ENCODE results near the gene ARHGAP6. TPM values are rescaled to one million over a fixed set of nuclear protein-coding genes. Genes with fewer than 3 reads are reported as not detected.

ARHGAP6 gene
- total and polyA plus RNA-seq, 2 of the 13 experiments (the other 11 are each of a cell fraction or from before 2014, with no cell fraction given) = 0.11 TPM; not detected in 1

DNA sequence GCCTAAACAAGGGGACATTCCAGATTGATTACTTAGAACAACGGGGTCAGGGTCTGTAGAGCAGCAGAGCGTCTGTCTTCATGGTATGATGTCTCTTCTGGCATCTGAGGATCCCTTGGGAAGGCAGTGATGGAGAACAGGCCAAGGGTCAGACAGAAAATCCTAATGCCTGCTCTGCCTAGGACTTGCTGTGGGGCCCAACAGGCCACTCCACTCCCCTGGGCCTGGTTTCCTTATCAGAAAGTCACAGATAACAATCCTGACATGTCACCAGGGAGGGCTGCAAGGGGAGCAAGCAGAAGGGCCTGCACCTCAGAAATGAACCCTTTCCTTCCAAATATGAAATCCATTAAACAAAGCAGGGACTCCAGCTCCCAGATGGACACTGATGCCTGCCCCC is 21.4 kb upstream of the ARHGAP6 start (continued):
- TF ChIP-seq, protein P1, sequence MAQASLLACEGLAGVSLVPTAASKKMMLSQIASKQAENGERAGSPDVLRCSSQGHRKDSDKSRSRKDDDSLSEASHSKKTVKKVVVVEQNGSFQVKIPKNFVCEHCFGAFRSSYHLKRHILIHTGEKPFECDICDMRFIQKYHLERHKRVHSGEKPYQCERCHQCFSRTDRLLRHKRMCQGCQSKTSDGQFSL (CRISPR knock-in tag; IDR thresholded peaks at IDR 0.05) = no peak
- TF ChIP-seq ATF5 (CRISPR knock-in tag; IDR thresholded peaks at IDR 0.05; ENCODE audit: low read depth) (no peak), PBX2 (CRISPR knock-in tag; IDR thresholded peaks at IDR 0.05) (no peak), ZNF800 (CRISPR knock-in tag; IDR thresholded peaks at IDR 0.05) (no peak)
- TF ChIP-seq, protein P2, sequence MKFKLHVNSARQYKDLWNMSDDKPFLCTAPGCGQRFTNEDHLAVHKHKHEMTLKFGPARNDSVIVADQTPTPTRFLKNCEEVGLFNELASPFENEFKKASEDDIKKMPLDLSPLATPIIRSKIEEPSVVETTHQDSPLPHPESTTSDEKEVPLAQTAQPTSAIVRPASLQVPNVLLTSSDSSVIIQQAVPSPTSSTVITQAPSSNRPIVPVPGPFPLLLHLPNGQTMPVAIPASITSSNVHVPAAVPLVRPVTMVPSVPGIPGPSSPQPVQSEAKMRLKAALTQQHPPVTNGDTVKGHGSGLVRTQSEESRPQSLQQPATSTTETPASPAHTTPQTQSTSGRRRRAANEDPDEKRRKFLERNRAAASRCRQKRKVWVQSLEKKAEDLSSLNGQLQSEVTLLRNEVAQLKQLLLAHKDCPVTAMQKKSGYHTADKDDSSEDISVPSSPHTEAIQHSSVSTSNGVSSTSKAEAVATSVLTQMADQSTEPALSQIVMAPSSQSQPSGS (CRISPR knock-in tag; IDR thresholded peaks at IDR 0.05) = no peak
- TF ChIP-seq, protein P3, sequence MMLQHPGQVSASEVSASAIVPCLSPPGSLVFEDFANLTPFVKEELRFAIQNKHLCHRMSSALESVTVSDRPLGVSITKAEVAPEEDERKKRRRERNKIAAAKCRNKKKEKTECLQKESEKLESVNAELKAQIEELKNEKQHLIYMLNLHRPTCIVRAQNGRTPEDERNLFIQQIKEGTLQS (CRISPR knock-in tag; IDR thresholded peaks at IDR 0.05) = no peak

DNA sequence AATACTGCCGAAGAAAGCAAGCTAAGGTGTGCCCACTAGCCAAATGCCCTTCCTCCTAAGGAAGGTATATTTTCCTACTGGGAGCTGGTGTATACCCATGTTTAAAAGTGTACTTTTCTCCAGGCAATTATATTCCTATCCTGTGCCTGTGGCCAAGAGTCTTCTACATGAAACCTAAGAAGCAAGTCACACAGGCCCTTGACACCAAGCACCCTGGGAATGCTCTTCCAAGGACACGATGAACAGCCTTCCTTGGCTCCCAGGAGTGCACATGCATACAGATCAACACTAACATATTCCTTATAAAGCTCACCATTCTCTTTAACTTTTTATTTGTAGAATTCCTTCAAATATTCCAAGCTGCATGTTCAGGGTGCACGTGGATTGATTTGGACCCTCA is 17.3 kb upstream of the ARHGAP6 start:
- in situ Hi-C loops (cut with HindIII; ENCODE audit: extremely low pct_ligation_motif_present, low pct_unique_long_range_greater_than_20kb) = no loop called here
- Histone ChIP-seq H3K9me3 (ENCODE audit: low read length) (no peaks in the 10 kb centered on the region), H3K79me2 (ENCODE audit: insufficient read depth, low read length) (no peaks in the 10 kb centered on the region), H3K27me3 (ENCODE audit: control insufficient read depth in 1 of 2, insufficient read depth in 2 of 2, low read length in 2 of 2) (no peaks in the 10 kb centered on the region), H3K9ac (ENCODE audit: insufficient read depth, low read depth, low read length) (no peak overlapping the region), H3K4me2 (ENCODE audit: low read depth, low read length) (no peak overlapping the region), H3K27ac (ENCODE audit: extremely low read length, insufficient read depth, low read length) (no peak overlapping the region), H3K36me3 (replicated peaks in 1 of 2; ENCODE audit: control insufficient read depth in 1 of 2, insufficient read depth in 2 of 2, low read length in 2 of 2) (no peaks in the 10 kb centered on the region), H3K4me1 (ENCODE audit: insufficient read depth, low read length) (no peaks in the 10 kb centered on the region), H4K20me1 (ENCODE audit: insufficient read depth, low read length) (no peaks in the 10 kb centered on the region), H2AFZ (ENCODE audit: low read length) (no peak overlapping the region), H3K4me3 (replicated peaks in 1 of 3; ENCODE audit: insufficient read depth in 1 of 3, low read depth in 2 of 3, low read length in 3 of 3) (no peak overlapping the region)
- ChIA-PET CTCF (ENCODE audit: low intra/inter-chr PET ratio, low total read pairs) (no interaction called here), POLR2A (no interaction called here)
- intact Hi-C loops (cut with micrococcal nuclease; ENCODE audit: unreplicated experiment) = loop anchor here (1.0 kb wide), 1 partner anchor 13 kb away; no protein-coding TSS in a partner anchor
- no peak for TF ChIP-seq ZNF282 (IDR thresholded peaks at IDR 0.05; ENCODE audit: partially characterized antibody)
- TF ChIP-seq MIER2 (CRISPR knock-in tag; IDR thresholded peaks at IDR 0.05) = no peak
- DNase-seq (ENCODE audit: low spot score) (no peak), FAIRE-seq (no peak), ATAC-seq (no peak)
- no TSS peak for BruUV-seq (replicated peaks)
- WGBS (ENCODE audit: low lambda C conversion rate) = 0% methylated on average over 3 of the region's 3 CpGs

All from HepG2 (cell line).